ENCODE results near the gene MT1F.
A peak's percentile ranks its signal among the peaks of the same experiment; 100 is the strongest.

The MT1F gene

DNA sequence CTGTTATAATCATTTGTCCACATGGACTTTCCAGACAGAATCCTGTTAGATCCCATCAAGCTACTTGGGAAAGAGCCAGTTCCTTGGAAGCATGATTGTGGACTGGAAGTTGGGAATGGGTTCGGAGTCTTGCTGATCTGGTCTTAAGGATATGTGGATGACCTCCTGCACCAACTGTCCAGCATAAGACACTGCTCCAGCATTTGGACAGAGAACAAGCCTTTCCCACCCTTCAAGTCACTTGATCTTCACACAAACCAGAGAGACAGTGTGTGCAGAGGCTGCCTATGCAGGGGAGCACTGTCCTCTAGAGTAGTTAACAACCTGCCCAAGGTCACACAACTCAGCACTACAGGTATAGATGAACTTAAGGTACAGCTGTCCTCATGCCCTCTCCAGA, 11.9 kb upstream of the MT1F start:
- H3K4me1 ChIP-seq (ENCODE audit: control insufficient read depth, low read depth, low read length): no peaks in the 10 kb centered on the region
- H2AK5ac ChIP-seq (ENCODE audit: low read length): no peak overlapping the region
- no peak overlapping the region for H2BK15ac ChIP-seq (replicated peaks; ENCODE audit: low read depth)
- DNase-seq: no peak
- H2BK5ac ChIP-seq (ENCODE audit: low read length): no peak overlapping the region
- no peaks in the 10 kb centered on the region for H3K36me3 ChIP-seq (ENCODE audit: control insufficient read depth, insufficient read depth, low read length)
- H3K4me2 ChIP-seq (ENCODE audit: low read length): no peak overlapping the region
- no peak overlapping the region for H3K4me3 ChIP-seq (ENCODE audit: low read length)
- H3K79me1 ChIP-seq (ENCODE audit: low read length): no peaks in the 10 kb centered on the region
- H3K9ac ChIP-seq (ENCODE audit: low read length): no peak overlapping the region
- H3K27me3 ChIP-seq (ENCODE audit: insufficient read depth, low read length, poor library complexity): peaks cover 80% of the 10 kb centered on the region
- H4K8ac ChIP-seq (ENCODE audit: low read depth, low read length): no peak overlapping the region
- H3K27ac ChIP-seq (ENCODE audit: low read depth, low read length): no peak overlapping the region
- WGBS (ENCODE audit: extremely low coverage, insufficient coverage, low lambda C conversion rate): no CpG with 5 or more reads among the region's 1 CpG
- H3K23ac ChIP-seq (ENCODE audit: low read length): no peak overlapping the region
- H3K18ac ChIP-seq (ENCODE audit: low read length): no peak overlapping the region
- no peak overlapping the region for H2BK120ac ChIP-seq (ENCODE audit: low read depth, low read length)
- no peaks in the 10 kb centered on the region for H3K79me2 ChIP-seq (ENCODE audit: control insufficient read depth, insufficient read depth, low read length)
- H3K4ac ChIP-seq (ENCODE audit: low read depth, low read length): no peak overlapping the region
- H4K5ac ChIP-seq (ENCODE audit: low read length): no peak overlapping the region
- H3K56ac ChIP-seq (ENCODE audit: low read length): no peak overlapping the region

DNA sequence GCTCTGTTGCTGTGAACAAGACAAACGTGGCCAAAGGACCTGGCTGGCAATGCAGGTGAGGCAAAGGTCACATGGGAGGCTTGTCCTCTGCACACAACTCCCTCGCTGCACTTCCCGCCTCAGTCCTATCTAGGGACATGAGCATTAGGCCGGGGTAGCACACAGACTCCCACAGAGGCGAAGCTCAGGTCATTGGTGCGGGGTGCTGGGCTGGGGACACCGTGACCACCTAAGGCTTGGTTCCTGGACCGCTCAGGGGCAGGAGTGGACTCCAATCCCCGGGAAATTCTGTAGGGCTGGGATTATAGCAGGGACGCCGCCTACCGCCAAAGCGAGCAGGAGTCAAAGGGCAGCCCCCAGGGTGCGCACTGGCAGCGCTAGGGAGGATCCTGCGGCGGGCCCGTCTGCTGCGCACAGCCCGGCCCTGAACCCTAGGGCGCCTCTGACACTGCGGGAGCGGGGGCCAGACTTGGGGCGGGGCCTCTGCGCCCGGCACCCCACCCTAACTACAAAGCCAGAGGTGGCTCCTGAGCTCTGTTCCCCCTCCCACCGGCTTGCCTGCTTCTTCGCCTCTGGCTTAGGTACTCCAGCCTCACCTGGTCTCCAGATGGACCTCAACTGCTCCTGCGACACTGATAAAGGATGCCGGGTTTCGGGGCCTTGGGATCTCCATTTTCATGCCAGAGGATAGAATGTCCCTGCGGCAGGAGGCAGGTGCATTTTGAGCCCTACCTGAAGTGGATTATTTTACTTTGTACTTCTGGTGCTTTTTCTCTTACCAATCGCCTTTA, 9.9 kb upstream of the MT1F start:
- WGBS (ENCODE audit: extremely low coverage, insufficient coverage, low lambda C conversion rate): no CpG with 5 or more reads among the region's 33 CpGs
- Histone ChIP-seq H3K79me1 (ENCODE audit: low read length) (no peaks in the 10 kb centered on the region), H2BK5ac (ENCODE audit: low read length) (no peak overlapping the region), H2BK120ac (ENCODE audit: low read depth, low read length) (no peak overlapping the region), H3K4ac (ENCODE audit: low read depth, low read length) (no peak overlapping the region), H3K4me3 (ENCODE audit: low read length) (no peak overlapping the region), H3K79me2 (ENCODE audit: control insufficient read depth, insufficient read depth, low read length) (no peaks in the 10 kb centered on the region), H3K18ac (ENCODE audit: low read length) (no peak overlapping the region), H3K4me1 (ENCODE audit: control insufficient read depth, low read depth, low read length) (no peaks in the 10 kb centered on the region), H3K36me3 (ENCODE audit: control insufficient read depth, insufficient read depth, low read length) (no peaks in the 10 kb centered on the region), H3K4me2 (ENCODE audit: low read length) (no peak overlapping the region), H3K56ac (ENCODE audit: low read length) (no peak overlapping the region), H2BK15ac (replicated peaks; ENCODE audit: low read depth) (no peak overlapping the region), H3K27ac (ENCODE audit: low read depth, low read length) (no peak overlapping the region), H3K23ac (ENCODE audit: low read length) (peak overlapping the region; percentile 81), H3K27me3 (ENCODE audit: insufficient read depth, low read length, poor library complexity) (peaks cover 64% of the 10 kb centered on the region), H2AK5ac (ENCODE audit: low read length) (no peak overlapping the region), H4K5ac (ENCODE audit: low read length) (no peak overlapping the region), H3K9ac (ENCODE audit: low read length) (no peak overlapping the region), H4K8ac (ENCODE audit: low read depth, low read length) (no peak overlapping the region)
- DNase-seq: no peak

DNA sequence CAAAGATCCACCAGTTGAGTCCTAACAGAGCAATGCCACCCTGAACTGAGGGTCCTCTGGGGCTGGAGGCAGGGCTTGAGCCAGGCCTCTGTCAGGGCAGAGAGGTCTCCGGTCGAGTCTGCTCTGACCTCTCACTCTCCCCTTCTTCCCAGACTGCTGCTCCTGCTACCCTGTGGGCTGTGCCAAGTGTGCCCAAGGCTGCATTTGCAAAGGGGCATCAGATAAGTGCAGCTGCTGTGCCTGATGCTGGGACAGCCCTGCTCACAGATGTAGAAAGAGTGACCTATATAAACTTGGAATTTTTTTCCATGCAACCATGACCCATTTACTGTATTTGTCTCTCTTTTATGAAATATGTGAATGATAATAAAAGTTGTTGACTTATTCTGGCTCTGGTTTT, 8.5 kb upstream of the MT1F start:
- Histone ChIP-seq H3K56ac (ENCODE audit: low read length) (no peak overlapping the region), H3K18ac (ENCODE audit: low read length) (no peak overlapping the region), H3K79me2 (ENCODE audit: control insufficient read depth, insufficient read depth, low read length) (no peaks in the 10 kb centered on the region), H3K79me1 (ENCODE audit: low read length) (no peaks in the 10 kb centered on the region), H2BK120ac (ENCODE audit: low read depth, low read length) (no peak overlapping the region), H3K36me3 (ENCODE audit: control insufficient read depth, insufficient read depth, low read length) (no peaks in the 10 kb centered on the region), H3K4ac (ENCODE audit: low read depth, low read length) (no peak overlapping the region), H3K4me2 (ENCODE audit: low read length) (no peak overlapping the region), H3K4me1 (ENCODE audit: control insufficient read depth, low read depth, low read length) (no peaks in the 10 kb centered on the region), H2BK15ac (replicated peaks; ENCODE audit: low read depth) (no peak overlapping the region), H3K27ac (ENCODE audit: low read depth, low read length) (no peak overlapping the region), H3K4me3 (ENCODE audit: low read length) (no peak overlapping the region), H2BK5ac (ENCODE audit: low read length) (no peak overlapping the region), H4K8ac (ENCODE audit: low read depth, low read length) (no peak overlapping the region), H3K27me3 (ENCODE audit: insufficient read depth, low read length, poor library complexity) (peaks cover 49% of the 10 kb centered on the region), H2AK5ac (ENCODE audit: low read length) (no peak overlapping the region), H3K9ac (ENCODE audit: low read length) (no peak overlapping the region), H3K23ac (ENCODE audit: low read length) (no peak overlapping the region), H4K5ac (ENCODE audit: low read length) (no peak overlapping the region)
- DNase-seq: no peak
- no CpG with 5 or more reads among the region's 2 CpGs for WGBS (ENCODE audit: extremely low coverage, insufficient coverage, low lambda C conversion rate)

DNA sequence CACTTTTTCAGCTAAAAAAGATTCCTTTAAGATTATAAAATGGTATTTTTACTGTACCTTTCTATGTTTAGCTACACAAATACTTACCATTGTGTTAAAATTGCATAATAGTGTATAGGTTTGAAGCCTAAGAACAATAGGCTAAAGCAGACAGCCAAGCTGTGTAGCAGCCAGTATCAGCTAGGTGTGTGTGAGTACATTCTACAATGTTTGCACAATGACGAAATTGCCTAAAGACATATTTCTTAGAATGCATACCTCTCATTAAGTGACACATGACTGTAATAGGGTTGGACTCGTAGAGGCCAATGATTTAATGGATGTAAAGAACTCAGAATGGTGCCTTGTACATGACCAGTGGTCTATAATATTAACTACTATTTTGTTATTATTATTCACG, 7.9 kb upstream of the MT1F start:
- Histone ChIP-seq H3K79me1 (ENCODE audit: low read length) (no peaks in the 10 kb centered on the region), H3K79me2 (ENCODE audit: control insufficient read depth, insufficient read depth, low read length) (no peaks in the 10 kb centered on the region), H3K9ac (ENCODE audit: low read length) (no peak overlapping the region), H2BK120ac (ENCODE audit: low read depth, low read length) (no peak overlapping the region), H3K27ac (ENCODE audit: low read depth, low read length) (no peak overlapping the region), H3K27me3 (ENCODE audit: insufficient read depth, low read length, poor library complexity) (peaks cover 44% of the 10 kb centered on the region), H3K4me2 (ENCODE audit: low read length) (no peak overlapping the region), H2AK5ac (ENCODE audit: low read length) (no peak overlapping the region), H3K23ac (ENCODE audit: low read length) (no peak overlapping the region), H3K56ac (ENCODE audit: low read length) (no peak overlapping the region), H3K18ac (ENCODE audit: low read length) (no peak overlapping the region), H4K8ac (ENCODE audit: low read depth, low read length) (no peak overlapping the region), H3K4ac (ENCODE audit: low read depth, low read length) (no peak overlapping the region), H2BK5ac (ENCODE audit: low read length) (no peak overlapping the region), H4K5ac (ENCODE audit: low read length) (no peak overlapping the region), H3K4me3 (ENCODE audit: low read length) (no peak overlapping the region), H2BK15ac (replicated peaks; ENCODE audit: low read depth) (no peak overlapping the region), H3K4me1 (ENCODE audit: control insufficient read depth, low read depth, low read length) (no peaks in the 10 kb centered on the region), H3K36me3 (ENCODE audit: control insufficient read depth, insufficient read depth, low read length) (no peaks in the 10 kb centered on the region)
- WGBS (ENCODE audit: extremely low coverage, insufficient coverage, low lambda C conversion rate): no CpG with 5 or more reads among the region's 3 CpGs
- no peak for DNase-seq

DNA sequence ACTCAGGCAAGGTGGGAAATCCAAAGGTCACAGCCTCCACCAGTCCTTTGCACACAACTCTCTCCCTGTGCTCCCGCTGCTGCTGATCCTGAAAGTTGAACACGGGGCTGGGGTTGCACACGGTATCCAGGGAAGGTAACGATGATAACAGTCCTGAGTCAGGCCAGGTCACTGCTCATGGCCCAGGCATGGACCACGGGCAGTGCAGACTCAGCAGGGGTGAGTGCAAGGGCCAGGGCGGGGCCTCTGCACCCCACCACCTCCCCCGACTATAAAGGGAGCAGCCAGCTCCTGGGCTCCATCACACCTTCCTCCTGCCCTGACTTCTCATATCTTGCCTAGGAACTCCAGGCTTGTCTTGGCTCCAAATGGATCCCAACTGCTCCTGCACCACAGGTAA, 6.2 kb upstream of the MT1F start, which contains the start of gene MT1B:
Gene MT1B, plus strand, starts transcription at position 301 of the 400 bp plus-strand sequence. Its CDS starts 68 bp downstream, at position 369.
- Histone ChIP-seq H3K56ac (ENCODE audit: low read length) (no peak within 1 kb of the TSS), H2AK5ac (ENCODE audit: low read length) (no peak within 1 kb of the TSS), H3K79me2 (ENCODE audit: control insufficient read depth, insufficient read depth, low read length) (no peaks in the 10 kb centered on the region), H3K4me1 (ENCODE audit: control insufficient read depth, low read depth, low read length) (no peaks in the 10 kb centered on the region), H3K4ac (ENCODE audit: low read depth, low read length) (no peak within 1 kb of the TSS), H3K9ac (ENCODE audit: low read length) (no peak within 1 kb of the TSS), H3K27ac (ENCODE audit: low read depth, low read length) (no peak within 1 kb of the TSS), H4K5ac (ENCODE audit: low read length) (no peak within 1 kb of the TSS), H3K4me3 (ENCODE audit: low read length) (no peak within 1 kb of the TSS), H3K27me3 (ENCODE audit: insufficient read depth, low read length, poor library complexity) (peaks cover 28% of the 10 kb centered on the region), H4K8ac (ENCODE audit: low read depth, low read length) (no peak within 1 kb of the TSS), H2BK15ac (replicated peaks; ENCODE audit: low read depth) (no peak within 1 kb of the TSS), H2BK120ac (ENCODE audit: low read depth, low read length) (no peak within 1 kb of the TSS), H3K18ac (ENCODE audit: low read length) (no peak within 1 kb of the TSS), H3K36me3 (ENCODE audit: control insufficient read depth, insufficient read depth, low read length) (no peaks in the 10 kb centered on the region), H2BK5ac (ENCODE audit: low read length) (no peak within 1 kb of the TSS), H3K4me2 (ENCODE audit: low read length) (no peak within 1 kb of the TSS), H3K23ac (ENCODE audit: low read length) (no peak within 1 kb of the TSS), H3K79me1 (ENCODE audit: low read length) (no peaks in the 10 kb centered on the region)
- DNase-seq: no peak
- no CpG with 5 or more reads among the region's 7 CpGs for WGBS (ENCODE audit: extremely low coverage, insufficient coverage, low lambda C conversion rate)

DNA sequence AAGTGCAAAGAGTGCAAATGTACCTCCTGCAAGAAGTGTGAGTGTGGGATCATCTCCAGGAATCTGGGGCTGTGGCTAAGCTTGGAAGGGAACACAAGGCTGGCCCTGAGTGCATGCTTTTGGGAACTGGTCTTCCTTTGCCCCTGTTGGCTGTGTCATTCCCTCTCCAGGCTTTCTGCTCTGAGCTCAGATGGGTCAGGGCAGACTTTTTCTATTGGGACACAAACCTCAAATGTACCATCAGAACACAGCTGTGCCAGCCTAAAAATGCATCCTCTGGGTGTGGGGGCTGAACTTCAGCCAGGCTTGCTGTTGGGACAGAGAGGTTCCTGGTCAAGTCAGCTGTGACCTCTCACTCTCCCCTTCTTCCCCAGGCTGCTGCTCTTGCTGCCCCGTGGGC, 5.2 kb upstream of the MT1F start:
- DNase-seq: no peak
- H3K27me3 ChIP-seq (ENCODE audit: insufficient read depth, low read length, poor library complexity): peaks cover 19% of the 10 kb centered on the region
- no peaks in the 10 kb centered on the region for H3K36me3 ChIP-seq (ENCODE audit: control insufficient read depth, insufficient read depth, low read length)
- H3K4me3 ChIP-seq (ENCODE audit: low read length): no peak overlapping the region
- H4K5ac ChIP-seq (ENCODE audit: low read length): no peak overlapping the region
- no peak overlapping the region for H3K56ac ChIP-seq (ENCODE audit: low read length)
- no peak overlapping the region for H2BK120ac ChIP-seq (ENCODE audit: low read depth, low read length)
- no peaks in the 10 kb centered on the region for H3K4me1 ChIP-seq (ENCODE audit: control insufficient read depth, low read depth, low read length)
- no peak overlapping the region for H2BK5ac ChIP-seq (ENCODE audit: low read length)
- no peak overlapping the region for H2AK5ac ChIP-seq (ENCODE audit: low read length)
- WGBS (ENCODE audit: extremely low coverage, insufficient coverage, low lambda C conversion rate): no CpG with 5 or more reads among the region's 1 CpG
- H3K79me1 ChIP-seq (ENCODE audit: low read length): no peaks in the 10 kb centered on the region
- no peaks in the 10 kb centered on the region for H3K79me2 ChIP-seq (ENCODE audit: control insufficient read depth, insufficient read depth, low read length)
- no peak overlapping the region for H3K9ac ChIP-seq (ENCODE audit: low read length)
- no peak overlapping the region for H3K27ac ChIP-seq (ENCODE audit: low read depth, low read length)
- H2BK15ac ChIP-seq (replicated peaks; ENCODE audit: low read depth): no peak overlapping the region
- H3K23ac ChIP-seq (ENCODE audit: low read length): no peak overlapping the region
- H4K8ac ChIP-seq (ENCODE audit: low read depth, low read length): no peak overlapping the region
- H3K18ac ChIP-seq (ENCODE audit: low read length): no peak overlapping the region
- H3K4me2 ChIP-seq (ENCODE audit: low read length): no peak overlapping the region
- H3K4ac ChIP-seq (ENCODE audit: low read depth, low read length): no peak overlapping the region

Measured in mesendoderm (in vitro differentiated cells).